IMR-90 (cell line): Measurements from ENCODE around the gene SMARCD2. TPM values are rescaled to one million over a fixed set of nuclear protein-coding genes. Genes with fewer than 3 reads are reported as not detected.

ENCODE experiments used
- BHLHE40 ChIP-seq: fragments of 150-350 bp; IDR thresholded peaks from 2 replicates; pipeline ENCODE4 v1.6.1; 2016; ENCODE audit warnings: mild to moderate bottlenecking, low read depth, low read length
- FOS ChIP-seq: fragments of 150-350 bp; IDR thresholded peaks from 2 replicates; pipeline ENCODE4 v1.6.1; 2016; ENCODE audit warnings: low read depth, low read length
- MXI1 ChIP-seq: IDR thresholded peaks from 2 replicates; pipeline ENCODE4 v1.6.1; 2012; ENCODE audit warnings: low read depth, mild to moderate bottlenecking, low read length, moderate library complexity, borderline replicate concordance
- NFE2L2 ChIP-seq: fragments of 150-350 bp; IDR thresholded peaks from 2 replicates; pipeline ENCODE4 v1.6.1; 2016; ENCODE audit warnings: low read depth, mild to moderate bottlenecking, low read length
- RAD21 ChIP-seq: IDR thresholded peaks from 2 replicates; pipeline ENCODE4 v1.6.1; 2012; ENCODE audit warnings: low read length, improper control_type of control experiment
- RCOR1 ChIP-seq: IDR thresholded peaks from 2 replicates; pipeline ENCODE4 v1.6.1; 2012; ENCODE audit warnings: mild to moderate bottlenecking, low read length, improper control_type of control experiment; ENCODE audit not compliant: insufficient replicate concordance
- polyA plus RNA-seq, 3 experiments: library from polyadenylated mRNA; depleted of rRNA; stranded (reverse); fragments of >200 nt; gene quantifications; 2 replicates each; pipeline ENCODE4 v1.2.3, GENCODE V29; 2012; ENCODE audit warnings: low replicate concordance in 1 of 3
- total RNA-seq: library from RNA; depleted of rRNA; stranded (reverse); fragments of >200 nt; gene quantifications from 2 replicates; pipeline ENCODE4 v1.2.3, GENCODE V29; 2012

Gene SMARCD2
- total and polyA plus RNA-seq, 2 of the 4 experiments (the other 2 are of a cell fraction) = 56.9 to 91.2 TPM

- TF ChIP-seq NFE2L2 = no peak
- 0 out of 2 replicates have a peak, but pooled peaks have one; percentile 3 for TF ChIP-seq BHLHE40
- TF ChIP-seq RCOR1 = no peak
- TF ChIP-seq MXI1 = peak; percentile 2; the same call in 1 of the 2 replicates
- no peak for TF ChIP-seq RAD21
- no peak for TF ChIP-seq FOS
Measured at GRCh38 chr17:63842540-63843386, at the start of gene SMARCD2 (continued).
